Measurements from ENCODE around the gene ZNF22.

DNA sequence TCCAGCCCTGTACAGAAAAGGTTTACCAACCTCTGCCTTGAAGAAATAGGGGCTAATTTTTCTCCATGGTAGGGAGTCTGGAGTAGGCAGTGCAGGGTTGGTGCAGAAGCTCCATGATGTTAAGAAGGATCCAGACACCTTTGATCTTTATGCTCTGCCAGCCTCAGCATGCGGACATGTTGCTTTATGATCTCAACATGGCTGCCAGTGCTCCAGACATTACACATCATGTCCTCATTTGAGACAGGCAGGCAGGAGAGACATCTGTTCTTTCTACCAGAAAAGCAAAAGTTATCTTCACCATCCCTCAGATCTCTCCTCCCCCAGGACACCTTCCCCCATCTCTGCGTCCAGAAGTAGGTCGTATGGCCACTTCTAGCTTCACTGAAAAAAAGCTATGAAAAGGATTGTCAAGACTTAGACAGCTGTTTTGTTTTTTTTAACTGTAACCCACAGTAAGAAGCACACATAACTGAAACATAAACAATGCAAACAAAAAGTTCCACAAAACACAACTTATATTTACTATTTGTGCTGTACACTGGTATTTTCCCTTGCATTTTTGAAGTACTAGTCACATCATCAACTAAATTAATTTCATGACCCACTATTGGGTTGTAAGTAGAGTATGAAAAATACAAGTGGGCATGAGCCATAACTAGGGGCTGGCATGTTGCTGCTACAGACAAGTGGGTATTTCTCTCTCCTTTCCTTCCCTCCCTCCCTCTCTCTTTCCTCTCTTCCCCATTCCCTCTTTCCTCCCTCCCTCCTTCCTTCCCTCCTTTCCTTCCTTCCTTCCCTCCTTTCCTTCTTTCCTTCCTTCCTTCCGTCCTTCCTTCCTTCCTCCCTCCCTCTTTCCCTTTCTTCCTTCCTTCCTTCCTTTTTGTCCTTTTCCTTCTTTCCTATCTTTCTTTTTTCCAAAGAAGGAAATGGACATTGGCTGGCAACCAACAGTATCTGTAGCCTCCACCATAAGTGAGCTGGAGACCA is 43.7 kb upstream of the ZNF22 start:
- TF ChIP-seq CTCF (IDR thresholded peaks at IDR 0.05) (no peak), TCF7L2 (IDR thresholded peaks at IDR 0.05; ENCODE audit: low read depth, low read length) (no peak), POLR2AphosphoS5 (IDR thresholded peaks at IDR 0.05; ENCODE audit: low read depth, low read length) (no peak), REST (IDR thresholded peaks at IDR 0.05; ENCODE audit: insufficient read depth in 1 of 2, low read depth in 2 of 2, low read length in 1 of 2) (no peak)
